Ishikawa (cell line): ENCODE measurements around the gene NDUFB6.
A peak's percentile ranks its signal among the peaks of the same experiment; 100 is the strongest.

ENCODE experiments used
- CEBPB ChIP-seq: IDR thresholded peaks from 2 replicates; pipeline ENCODE4 v1.6.1; 2012
- CREB1 ChIP-seq: IDR thresholded peaks from 2 replicates; pipeline ENCODE4 v1.6.1; 2012; ENCODE audit warnings: low read depth
- EGR1 ChIP-seq: IDR thresholded peaks from 2 replicates; pipeline ENCODE4 v1.6.1; 2012
- EP300 ChIP-seq: IDR thresholded peaks from 2 replicates; pipeline ENCODE4 v1.6.1; 2012; ENCODE audit warnings: borderline replicate concordance
- RAD21 ChIP-seq: IDR thresholded peaks from 2 replicates; pipeline ENCODE4 v1.6.1; 2012; ENCODE audit warnings: low read depth
- TAF1 ChIP-seq: IDR thresholded peaks from 2 replicates; pipeline ENCODE4 v1.6.1; 2012; ENCODE audit warnings: low read depth, mild to moderate bottlenecking
- TEAD4 ChIP-seq: IDR thresholded peaks from 2 replicates; pipeline ENCODE4 v1.6.1; 2012
- ZBTB7A ChIP-seq: IDR thresholded peaks from 2 replicates; pipeline ENCODE4 v1.6.1; 2012; ENCODE audit warnings: low read depth
- TF ChIP-seq, protein P1 (sequence below): IDR thresholded peaks from 2 replicates; pipeline ENCODE4 v1.6.1; 2012
- TF ChIP-seq, protein P2 (sequence below): IDR thresholded peaks from 2 replicates; pipeline ENCODE4 v1.6.1; 2012
- TF ChIP-seq, protein P3 (sequence below): IDR thresholded peaks from 2 replicates; pipeline ENCODE4 v1.6.1; 2012; ENCODE audit warnings: low read depth, mild to moderate bottlenecking

DNA sequence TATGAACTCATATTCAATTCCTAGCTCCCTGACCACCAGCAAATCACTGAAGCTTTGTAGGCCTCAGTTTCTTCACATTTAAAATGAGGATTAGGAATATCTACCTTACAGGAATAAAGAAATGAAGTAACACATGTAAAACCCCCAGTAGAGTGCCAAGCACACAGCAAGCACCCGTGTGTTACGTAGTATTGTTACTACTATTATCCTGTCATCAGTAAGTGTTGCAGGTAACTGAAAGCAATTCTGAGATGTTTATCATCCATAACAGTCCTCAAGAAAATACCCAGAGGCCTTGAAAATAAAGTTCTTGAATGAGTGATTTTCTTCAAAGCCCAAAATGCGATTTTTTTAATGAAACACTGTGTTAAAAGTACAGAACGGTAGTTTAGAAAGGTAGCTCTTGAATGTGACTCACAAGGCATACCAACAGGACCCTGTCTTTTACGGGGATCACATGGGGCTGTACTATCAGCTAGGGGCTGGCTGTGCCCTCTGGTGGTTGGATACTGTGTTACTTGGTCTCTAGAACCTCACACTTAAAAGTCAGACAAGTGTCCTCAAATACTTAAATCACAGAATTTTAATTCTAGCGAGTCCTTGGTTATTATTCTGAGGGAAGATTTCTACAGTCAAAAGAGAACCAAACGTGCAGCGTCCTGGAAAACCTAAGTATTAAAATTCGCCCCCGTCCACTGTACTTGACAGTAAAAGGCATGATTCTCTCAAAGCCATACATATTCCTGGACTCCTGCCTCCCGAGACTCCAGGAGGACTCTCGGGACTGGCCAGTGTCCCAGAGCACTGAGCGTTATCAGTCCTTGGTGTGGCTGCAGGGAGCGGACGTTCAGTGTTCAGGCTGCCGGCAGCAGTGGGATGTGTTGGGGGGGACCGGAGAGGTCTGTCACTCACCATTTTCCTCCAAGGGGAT lies 725 bp downstream of the NDUFB6 start:
- TF ChIP-seq, protein P1, sequence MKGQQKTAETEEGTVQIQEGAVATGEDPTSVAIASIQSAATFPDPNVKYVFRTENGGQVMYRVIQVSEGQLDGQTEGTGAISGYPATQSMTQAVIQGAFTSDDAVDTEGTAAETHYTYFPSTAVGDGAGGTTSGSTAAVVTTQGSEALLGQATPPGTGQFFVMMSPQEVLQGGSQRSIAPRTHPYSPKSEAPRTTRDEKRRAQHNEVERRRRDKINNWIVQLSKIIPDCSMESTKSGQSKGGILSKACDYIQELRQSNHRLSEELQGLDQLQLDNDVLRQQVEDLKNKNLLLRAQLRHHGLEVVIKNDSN, result peak; percentile 74
- TF ChIP-seq RAD21 (peak; percentile 50), TAF1 (no peak), CREB1 (no peak), CEBPB (no peak), EP300 (no peak), ZBTB7A (no peak), TEAD4 (no peak), EGR1 (no peak)
- TF ChIP-seq, protein P2, sequence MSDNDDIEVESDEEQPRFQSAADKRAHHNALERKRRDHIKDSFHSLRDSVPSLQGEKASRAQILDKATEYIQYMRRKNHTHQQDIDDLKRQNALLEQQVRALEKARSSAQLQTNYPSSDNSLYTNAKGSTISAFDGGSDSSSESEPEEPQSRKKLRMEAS, result no peak
- TF ChIP-seq, protein P3, sequence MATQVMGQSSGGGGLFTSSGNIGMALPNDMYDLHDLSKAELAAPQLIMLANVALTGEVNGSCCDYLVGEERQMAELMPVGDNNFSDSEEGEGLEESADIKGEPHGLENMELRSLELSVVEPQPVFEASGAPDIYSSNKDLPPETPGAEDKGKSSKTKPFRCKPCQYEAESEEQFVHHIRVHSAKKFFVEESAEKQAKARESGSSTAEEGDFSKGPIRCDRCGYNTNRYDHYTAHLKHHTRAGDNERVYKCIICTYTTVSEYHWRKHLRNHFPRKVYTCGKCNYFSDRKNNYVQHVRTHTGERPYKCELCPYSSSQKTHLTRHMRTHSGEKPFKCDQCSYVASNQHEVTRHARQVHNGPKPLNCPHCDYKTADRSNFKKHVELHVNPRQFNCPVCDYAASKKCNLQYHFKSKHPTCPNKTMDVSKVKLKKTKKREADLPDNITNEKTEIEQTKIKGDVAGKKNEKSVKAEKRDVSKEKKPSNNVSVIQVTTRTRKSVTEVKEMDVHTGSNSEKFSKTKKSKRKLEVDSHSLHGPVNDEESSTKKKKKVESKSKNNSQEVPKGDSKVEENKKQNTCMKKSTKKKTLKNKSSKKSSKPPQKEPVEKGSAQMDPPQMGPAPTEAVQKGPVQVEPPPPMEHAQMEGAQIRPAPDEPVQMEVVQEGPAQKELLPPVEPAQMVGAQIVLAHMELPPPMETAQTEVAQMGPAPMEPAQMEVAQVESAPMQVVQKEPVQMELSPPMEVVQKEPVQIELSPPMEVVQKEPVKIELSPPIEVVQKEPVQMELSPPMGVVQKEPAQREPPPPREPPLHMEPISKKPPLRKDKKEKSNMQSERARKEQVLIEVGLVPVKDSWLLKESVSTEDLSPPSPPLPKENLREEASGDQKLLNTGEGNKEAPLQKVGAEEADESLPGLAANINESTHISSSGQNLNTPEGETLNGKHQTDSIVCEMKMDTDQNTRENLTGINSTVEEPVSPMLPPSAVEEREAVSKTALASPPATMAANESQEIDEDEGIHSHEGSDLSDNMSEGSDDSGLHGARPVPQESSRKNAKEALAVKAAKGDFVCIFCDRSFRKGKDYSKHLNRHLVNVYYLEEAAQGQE, result no peak
